Nephron (organoid): Measurements from ENCODE around the gene MUC20.

Experiments
- H3K27ac Mint-ChIP-seq, 3 experiments: 2 replicates each; pipeline ENCODE4 v1.8.0; 2020; ENCODE audit warnings: mixed read lengths in 3 of 3, mild to moderate bottlenecking in 2 of 3, moderate library complexity in 1 of 3
- H3K27me3 Mint-ChIP-seq: 2 replicates; pipeline ENCODE4 v1.8.0; 2021; ENCODE audit warnings: low read depth, mild to moderate bottlenecking, moderate library complexity, mixed read lengths
- H3K36me3 Mint-ChIP-seq: 2 replicates; pipeline ENCODE4 v1.8.0; 2020; ENCODE audit warnings: low read depth, mixed read lengths
- H3K4me1 Mint-ChIP-seq: 2 replicates; pipeline ENCODE4 v1.8.0; 2020; ENCODE audit warnings: mixed read lengths
- H3K4me3 Mint-ChIP-seq, 3 experiments: 2 replicates each; pipeline ENCODE4 v1.8.0; 2020; ENCODE audit warnings: mild to moderate bottlenecking in 3 of 3, mixed read lengths in 3 of 3, moderate library complexity in 2 of 3
- H3K9me3 Mint-ChIP-seq: 2 replicates; pipeline ENCODE4 v1.8.0; 2020; ENCODE audit warnings: mixed read lengths
- TF ChIP-seq, protein P1 (sequence below), 3 experiments: fragments of 200-600 bp; sonication (generic); IDR thresholded peaks; one replicate each; pipeline ENCODE4 v1.5.0; 2021; ENCODE audit warnings: antibody characterized with exemption in 3 of 3; ENCODE audit not compliant: unreplicated experiment in 3 of 3

Gene MUC20

DNA sequence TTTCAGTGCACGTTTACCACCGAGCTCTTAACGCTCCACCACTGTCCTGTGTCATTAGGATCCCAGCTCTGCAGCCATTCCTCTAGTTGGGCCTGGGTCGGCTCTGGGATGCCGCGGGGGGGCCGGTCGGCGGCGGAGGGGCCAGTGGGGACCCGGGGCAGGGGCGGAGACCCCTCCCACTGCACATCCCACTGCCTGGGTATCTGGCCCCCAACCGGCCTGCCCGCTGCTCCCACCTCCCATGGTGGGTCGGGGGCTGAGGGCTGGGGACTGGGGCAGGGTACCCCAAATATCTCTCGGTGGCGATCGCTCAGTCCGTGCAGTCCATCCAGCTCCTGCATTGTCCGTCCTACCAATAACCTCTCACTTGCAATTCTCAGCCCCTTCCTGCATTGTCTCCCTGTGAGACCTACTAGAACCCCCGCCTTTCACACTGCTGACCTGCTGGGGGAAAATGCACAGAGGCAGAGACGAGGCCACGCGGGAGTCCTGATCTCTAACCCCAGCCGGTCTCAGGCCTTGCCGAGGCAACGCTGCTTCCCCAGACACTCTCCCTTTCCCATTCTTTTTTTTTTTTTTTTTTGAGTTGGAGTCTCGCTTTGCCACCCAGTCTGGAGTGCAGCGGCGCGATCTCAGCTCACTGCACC is 24.0 kb upstream of the MUC20 start:
- no peaks in the 10 kb centered on the region for H3K27me3 Mint-ChIP-seq
- H3K36me3 Mint-ChIP-seq = peaks cover 50% of the 10 kb centered on the region
- no peaks in the 10 kb centered on the region for H3K9me3 Mint-ChIP-seq
- TF ChIP-seq, protein P1, sequence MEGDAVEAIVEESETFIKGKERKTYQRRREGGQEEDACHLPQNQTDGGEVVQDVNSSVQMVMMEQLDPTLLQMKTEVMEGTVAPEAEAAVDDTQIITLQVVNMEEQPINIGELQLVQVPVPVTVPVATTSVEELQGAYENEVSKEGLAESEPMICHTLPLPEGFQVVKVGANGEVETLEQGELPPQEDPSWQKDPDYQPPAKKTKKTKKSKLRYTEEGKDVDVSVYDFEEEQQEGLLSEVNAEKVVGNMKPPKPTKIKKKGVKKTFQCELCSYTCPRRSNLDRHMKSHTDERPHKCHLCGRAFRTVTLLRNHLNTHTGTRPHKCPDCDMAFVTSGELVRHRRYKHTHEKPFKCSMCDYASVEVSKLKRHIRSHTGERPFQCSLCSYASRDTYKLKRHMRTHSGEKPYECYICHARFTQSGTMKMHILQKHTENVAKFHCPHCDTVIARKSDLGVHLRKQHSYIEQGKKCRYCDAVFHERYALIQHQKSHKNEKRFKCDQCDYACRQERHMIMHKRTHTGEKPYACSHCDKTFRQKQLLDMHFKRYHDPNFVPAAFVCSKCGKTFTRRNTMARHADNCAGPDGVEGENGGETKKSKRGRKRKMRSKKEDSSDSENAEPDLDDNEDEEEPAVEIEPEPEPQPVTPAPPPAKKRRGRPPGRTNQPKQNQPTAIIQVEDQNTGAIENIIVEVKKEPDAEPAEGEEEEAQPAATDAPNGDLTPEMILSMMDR (IDR thresholded peaks at IDR 0.05; ENCODE audit: unreplicated experiment in 3 of 3) = no peak
- no peak overlapping the region for H3K4me3 Mint-ChIP-seq
- H3K27ac Mint-ChIP-seq = no peak overlapping the region
- peaks cover 16% of the 10 kb centered on the region for H3K4me1 Mint-ChIP-seq

GRCh38 chr3:195697582-195698324 is 23.0 kb upstream of the MUC20 start:
- TF ChIP-seq, protein P1 (IDR thresholded peaks at IDR 0.05; ENCODE audit: unreplicated experiment in 3 of 3) = no peak
- H3K36me3 Mint-ChIP-seq = peaks cover 40% of the 10 kb centered on the region
- H3K27ac Mint-ChIP-seq = peak overlapping the region in 2 of 3 experiments; percentile 5 to 12
- H3K9me3 Mint-ChIP-seq = no peaks in the 10 kb centered on the region
- no peaks in the 10 kb centered on the region for H3K27me3 Mint-ChIP-seq
- peaks cover 16% of the 10 kb centered on the region for H3K4me1 Mint-ChIP-seq
- no peak overlapping the region for H3K4me3 Mint-ChIP-seq

DNA sequence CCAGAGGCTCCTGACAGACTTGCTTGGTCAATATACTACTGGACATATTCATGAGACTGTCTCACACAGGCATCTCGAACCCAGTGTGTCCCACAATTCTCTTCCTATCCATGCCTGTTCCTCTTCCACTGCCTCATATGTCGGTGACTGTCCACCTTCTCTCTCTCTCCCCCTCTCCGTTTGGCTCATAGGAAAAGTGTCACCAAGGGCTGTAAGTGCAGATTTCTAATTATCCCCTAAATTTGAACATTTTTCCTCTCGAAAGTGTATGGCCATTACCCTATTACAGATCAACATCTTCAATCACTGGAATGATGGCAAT is 22.5 kb upstream of the MUC20 start:
- H3K36me3 Mint-ChIP-seq = peaks cover 36% of the 10 kb centered on the region
- H3K9me3 Mint-ChIP-seq = no peaks in the 10 kb centered on the region

DNA sequence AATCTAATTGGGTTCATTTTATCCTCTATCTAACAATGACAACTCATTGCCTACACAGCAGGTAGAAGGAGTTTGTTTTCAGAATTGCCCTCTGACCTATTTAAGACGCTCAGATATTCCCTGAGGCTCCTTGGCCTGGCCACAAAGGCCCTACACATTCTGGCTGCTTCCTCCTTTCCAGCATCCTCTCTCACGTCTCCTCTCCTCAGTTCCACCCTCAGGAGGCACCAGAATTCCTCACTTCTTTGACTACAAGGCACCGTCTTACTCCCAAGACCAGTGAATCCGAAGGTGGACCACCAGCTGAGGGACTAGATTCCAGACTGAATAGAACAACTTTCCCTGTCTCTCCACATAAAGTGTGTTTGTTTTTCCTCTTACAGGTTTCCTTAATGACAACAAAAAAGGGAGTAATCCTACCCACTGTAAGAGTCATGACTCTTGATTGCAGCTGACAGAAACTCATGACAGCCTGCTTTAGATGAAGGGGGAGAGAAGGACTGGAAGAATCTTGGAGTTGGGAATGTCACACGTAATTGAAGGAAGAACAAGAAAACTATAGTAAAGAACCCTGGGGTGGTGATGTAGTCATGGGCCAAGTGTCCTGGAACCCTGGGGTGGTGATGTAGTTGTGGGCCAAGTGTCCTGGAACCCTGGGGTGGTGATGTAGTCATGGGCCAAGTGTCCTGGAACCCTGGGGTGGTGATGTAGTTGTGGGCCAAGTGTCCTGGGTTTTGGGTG is 22.0 kb upstream of the MUC20 start:
- no peaks in the 10 kb centered on the region for H3K27me3 Mint-ChIP-seq
- H3K9me3 Mint-ChIP-seq = no peaks in the 10 kb centered on the region
- TF ChIP-seq, protein P1 (IDR thresholded peaks at IDR 0.05; ENCODE audit: unreplicated experiment in 3 of 3) = no peak
- H3K4me3 Mint-ChIP-seq = no peak overlapping the region
- peak overlapping the region in 1 of 3 experiments; percentile 26 for H3K27ac Mint-ChIP-seq
- peaks cover 16% of the 10 kb centered on the region for H3K4me1 Mint-ChIP-seq
- H3K36me3 Mint-ChIP-seq = peaks cover 32% of the 10 kb centered on the region

More for the DNA sequence above, 22.5 kb upstream of the MUC20 start:
- H3K4me1 Mint-ChIP-seq = peaks cover 16% of the 10 kb centered on the region
- peak overlapping the region in 2 of 3 experiments; percentile 5 to 12 for H3K27ac Mint-ChIP-seq
- TF ChIP-seq, protein P1 (IDR thresholded peaks at IDR 0.05; ENCODE audit: unreplicated experiment in 3 of 3) = no peak
- H3K27me3 Mint-ChIP-seq = no peaks in the 10 kb centered on the region
- no peak overlapping the region for H3K4me3 Mint-ChIP-seq

- Mint-ChIP-seq H3K9me3 (no peaks in the 10 kb centered on the region), H3K36me3 (peaks cover 28% of the 10 kb centered on the region), H3K27ac (peak overlapping the region in 1 of 3 experiments; percentile 6), H3K4me3 (no peak overlapping the region), H3K27me3 (no peaks in the 10 kb centered on the region), H3K4me1 (peaks cover 16% of the 10 kb centered on the region)
- TF ChIP-seq, protein P1 (IDR thresholded peaks at IDR 0.05; ENCODE audit: unreplicated experiment in 3 of 3) = no peak
Measured at GRCh38 chr3:195699388-195699771, 21.4 kb upstream of the MUC20 start.
